Type B pancreatic cell (in vitro differentiated cells): ENCODE data around the gene ALDH7A1. TPM values are rescaled to one million over a fixed set of nuclear protein-coding genes. Genes with fewer than 3 reads are reported as not detected.

ENCODE experiments used
- DNase-seq: peaks from one replicate; pipeline ENCODE4 v3.0.0; 2021; ENCODE audit warnings: mixed read lengths; ENCODE audit not compliant: unreplicated experiment; ENCODE audit errors: extremely low spot score
- H3K27ac Mint-ChIP-seq: 2 replicates; pipeline ENCODE4 v1.8.0; 2021; ENCODE audit warnings: mild to moderate bottlenecking, mixed read lengths
- H3K27me3 Mint-ChIP-seq: 2 replicates; pipeline ENCODE4 v1.8.0; 2021; ENCODE audit warnings: mixed read lengths
- H3K36me3 Mint-ChIP-seq: 2 replicates; pipeline ENCODE4 v1.8.0; 2021; ENCODE audit warnings: mixed read lengths
- H3K4me1 Mint-ChIP-seq: one replicate; pipeline ENCODE4 v1.8.0; 2021; ENCODE audit warnings: mixed read lengths; ENCODE audit not compliant: unreplicated experiment
- H3K4me3 Mint-ChIP-seq: 2 replicates; pipeline ENCODE4 v1.8.0; 2021; ENCODE audit warnings: mild to moderate bottlenecking, mixed read lengths
- H3K9me3 Mint-ChIP-seq: 2 replicates; pipeline ENCODE4 v1.8.0; 2021; ENCODE audit warnings: mixed read lengths
- CTCF ChIP-seq: fragments of 200-600 bp; sonication (generic); conservative IDR thresholded peaks from 2 replicates; pipeline ENCODE4 v1.5.0; 2021; ENCODE audit warnings: antibody characterized with exemption, mild to moderate bottlenecking
- total RNA-seq: library from RNA; stranded (reverse); gene quantifications from 2 replicates; pipeline ENCODE4 v1.2.1, GENCODE V29; 2021; ENCODE audit warnings: low replicate concordance

The ALDH7A1 gene
- total RNA-seq, 1 donor from 2014 or later = 119 TPM

GRCh38 chr5:126579716-126580115, 15.3 kb downstream of the ALDH7A1 start:
- Mint-ChIP-seq H3K4me1 (no peaks in the 10 kb centered on the region), H3K9me3 (no peaks in the 10 kb centered on the region), H3K36me3 (peaks cover 32% of the 10 kb centered on the region), H3K27me3 (no peaks in the 10 kb centered on the region), H3K4me3 (no peak overlapping the region), H3K27ac (no peak overlapping the region)
- peak; percentile 3 for DNase-seq
- no peak for TF ChIP-seq CTCF

GRCh38 chr5:126577415-126577814, 17.6 kb downstream of the ALDH7A1 start:
- no peak overlapping the region for H3K4me3 Mint-ChIP-seq
- DNase-seq = no peak
- no peaks in the 10 kb centered on the region for H3K4me1 Mint-ChIP-seq
- H3K27me3 Mint-ChIP-seq = no peaks in the 10 kb centered on the region
- no peaks in the 10 kb centered on the region for H3K9me3 Mint-ChIP-seq
- TF ChIP-seq CTCF = no peak
- no peak overlapping the region for H3K27ac Mint-ChIP-seq
- H3K36me3 Mint-ChIP-seq = peaks cover 26% of the 10 kb centered on the region

- no peak for TF ChIP-seq CTCF
- H3K27me3 Mint-ChIP-seq = no peaks in the 10 kb centered on the region
- peaks cover 25% of the 10 kb centered on the region for H3K36me3 Mint-ChIP-seq
- H3K4me3 Mint-ChIP-seq = no peak overlapping the region
- H3K9me3 Mint-ChIP-seq = no peaks in the 10 kb centered on the region
- DNase-seq = no peak
- no peak overlapping the region for H3K27ac Mint-ChIP-seq
- no peaks in the 10 kb centered on the region for H3K4me1 Mint-ChIP-seq
Observed at GRCh38 chr5:126576974-126577373, 18.0 kb downstream of the ALDH7A1 start.

- no peaks in the 10 kb centered on the region for H3K4me1 Mint-ChIP-seq
- no peak overlapping the region for H3K27ac Mint-ChIP-seq
- DNase-seq = peak; percentile 40
- H3K4me3 Mint-ChIP-seq = no peak overlapping the region
- H3K27me3 Mint-ChIP-seq = no peaks in the 10 kb centered on the region
- H3K36me3 Mint-ChIP-seq = peaks cover 26% of the 10 kb centered on the region
- H3K9me3 Mint-ChIP-seq = no peaks in the 10 kb centered on the region
- no peak for TF ChIP-seq CTCF
Observed at GRCh38 chr5:126575644-126576043, 19.4 kb downstream of the ALDH7A1 start.

- no peak overlapping the region for H3K27ac Mint-ChIP-seq
- no peaks in the 10 kb centered on the region for H3K27me3 Mint-ChIP-seq
- H3K4me3 Mint-ChIP-seq = no peak overlapping the region
- no peak for DNase-seq
- no peaks in the 10 kb centered on the region for H3K9me3 Mint-ChIP-seq
- H3K4me1 Mint-ChIP-seq = no peaks in the 10 kb centered on the region
- TF ChIP-seq CTCF = no peak
- peaks cover 25% of the 10 kb centered on the region for H3K36me3 Mint-ChIP-seq
Observed at GRCh38 chr5:126568206-126568755, 26.7 kb downstream of the ALDH7A1 start.

- no peak overlapping the region for H3K27ac Mint-ChIP-seq
- no peaks in the 10 kb centered on the region for H3K4me1 Mint-ChIP-seq
- peaks cover 22% of the 10 kb centered on the region for H3K36me3 Mint-ChIP-seq
- no peak overlapping the region for H3K4me3 Mint-ChIP-seq
- H3K9me3 Mint-ChIP-seq = no peaks in the 10 kb centered on the region
- no peaks in the 10 kb centered on the region for H3K27me3 Mint-ChIP-seq
- no peak for DNase-seq
- TF ChIP-seq CTCF = no peak
Observed at GRCh38 chr5:126562823-126563222, 32.2 kb downstream of the ALDH7A1 start.
